DND-41 (cell line): ENCODE results near the gene POU3F1.

Experiments used
- ATAC-seq: fragments of 200-7000 bp; cut with Tn5 transposase; 3 replicates; pipeline ENCODE4 v1.9.1; 2021; ENCODE audit warnings: low read depth; ENCODE audit not compliant: insufficient read depth
- DNase-seq: peaks from one replicate; pipeline ENCODE4 v3.0.0-alpha.2; 2020
- H2AFZ ChIP-seq: 2 replicates; pipeline ENCODE4 v1.6.0; 2012; ENCODE audit warnings: low read depth, low read length
- H3K27ac ChIP-seq: 2 replicates; pipeline ENCODE4 v1.5.1; 2012; ENCODE audit warnings: low read length, inconsistent platforms
- H3K27me3 ChIP-seq: fragments of 200-600 bp; sonication (generic); 2 replicates; pipeline ENCODE4 v1.6.0; 2012; ENCODE audit warnings: low read length, mild to moderate bottlenecking, inconsistent platforms; ENCODE audit not compliant: insufficient read depth, poor library complexity
- H3K36me3 ChIP-seq: 2 replicates; pipeline ENCODE4 v1.5.1; 2012; ENCODE audit warnings: low read length, inconsistent platforms; ENCODE audit not compliant: insufficient read depth
- H3K4me1 ChIP-seq: 2 replicates; pipeline ENCODE4 v1.5.1; 2012; ENCODE audit warnings: mild to moderate bottlenecking, low read length; ENCODE audit not compliant: insufficient read depth
- H3K4me2 ChIP-seq: 2 replicates; pipeline ENCODE4 v1.6.0; 2012; ENCODE audit warnings: mild to moderate bottlenecking, moderate library complexity, low read length, inconsistent platforms; ENCODE audit not compliant: insufficient read depth
- H3K4me3 ChIP-seq, 2 experiments: fragments of 200-600 bp in 1 of 2; shearing (Covaris generic) in 1 of 2; 2 replicates each; pipeline ENCODE4 v1.5.1; 2012 to 2016; ENCODE audit warnings: inconsistent platforms in 2 of 2, low read length in 2 of 2, mild to moderate bottlenecking in 2 of 2, low read depth in 1 of 2, moderate library complexity in 1 of 2
- H3K79me2 ChIP-seq: 2 replicates; pipeline ENCODE4 v1.6.0; 2012; ENCODE audit warnings: low read length, inconsistent platforms; ENCODE audit not compliant: insufficient read depth
- H3K9ac ChIP-seq: 2 replicates; pipeline ENCODE4 v1.6.0; 2012; ENCODE audit warnings: low read depth, mild to moderate bottlenecking, inconsistent platforms, low read length, moderate library complexity
- H3K9me3 ChIP-seq: 2 replicates; pipeline ENCODE4 v1.5.1; 2012; ENCODE audit warnings: low read length, moderate library complexity, mild to moderate bottlenecking, inconsistent platforms; ENCODE audit not compliant: insufficient read depth, severe bottlenecking
- H4K20me1 ChIP-seq: 2 replicates; pipeline ENCODE4 v1.6.0; 2012; ENCODE audit warnings: low read length; ENCODE audit not compliant: insufficient read depth
- CTCF ChIP-seq: IDR thresholded peaks from 2 replicates; pipeline ENCODE4 v1.5.1; 2012; ENCODE audit warnings: borderline replicate concordance, low read length, moderate library complexity, mild to moderate bottlenecking; ENCODE audit not compliant: poor library complexity, severe bottlenecking; ENCODE audit errors: extremely low read depth
- EZH2 ChIP-seq: IDR thresholded peaks from 3 replicates; pipeline ENCODE4 v1.6.1; 2012; ENCODE audit warnings: borderline replicate concordance, low read depth, mild to moderate bottlenecking, moderate library complexity, low read length, inconsistent platforms; ENCODE audit not compliant: severe bottlenecking

Gene POU3F1

GRCh38 chr1:38064197-38064903, 17.8 kb upstream of the POU3F1 start:
- Histone ChIP-seq H4K20me1 (peaks cover 2% of the 10 kb centered on the region), H3K4me3 (no peak overlapping the region), H2AFZ (no peak overlapping the region), H3K9me3 (no peaks in the 10 kb centered on the region), H3K79me2 (no peaks in the 10 kb centered on the region), H3K9ac (no peak overlapping the region), H3K27ac (no peak overlapping the region), H3K36me3 (no peaks in the 10 kb centered on the region), H3K4me1 (no peaks in the 10 kb centered on the region), H3K4me2 (no peak overlapping the region), H3K27me3 (peaks cover 12% of the 10 kb centered on the region)
- no peak for TF ChIP-seq EZH2
- TF ChIP-seq CTCF = no peak
- ATAC-seq = no peak
- DNase-seq = no peak

- Histone ChIP-seq H3K27ac (no peak overlapping the region), H3K4me3 (no peak overlapping the region), H3K79me2 (no peaks in the 10 kb centered on the region), H4K20me1 (peaks cover 2% of the 10 kb centered on the region), H3K9me3 (no peaks in the 10 kb centered on the region), H3K9ac (no peak overlapping the region), H3K4me2 (no peak overlapping the region), H2AFZ (no peak overlapping the region), H3K36me3 (no peaks in the 10 kb centered on the region), H3K27me3 (peaks cover 14% of the 10 kb centered on the region), H3K4me1 (no peaks in the 10 kb centered on the region)
- TF ChIP-seq EZH2 (no peak), CTCF (no peak)
- no peak for ATAC-seq
- DNase-seq = no peak
These were observed 17.0 kb upstream of the POU3F1 start for GRCh38 chr1:38063616-38064015.

GRCh38 chr1:38062361-38063288, 16.0 kb upstream of the POU3F1 start:
- TF ChIP-seq CTCF (no peak), EZH2 (no peak)
- H3K36me3 ChIP-seq = no peaks in the 10 kb centered on the region
- H3K27ac ChIP-seq = no peak overlapping the region
- no peaks in the 10 kb centered on the region for H3K4me1 ChIP-seq
- peaks cover 15% of the 10 kb centered on the region for H3K27me3 ChIP-seq
- no peaks in the 10 kb centered on the region for H3K79me2 ChIP-seq
- no peak overlapping the region for H3K4me2 ChIP-seq
- no peak overlapping the region for H2AFZ ChIP-seq
- ATAC-seq (no peak), DNase-seq (no peak)
- no peaks in the 10 kb centered on the region for H3K9me3 ChIP-seq
- no peak overlapping the region for H3K4me3 ChIP-seq
- peaks cover 2% of the 10 kb centered on the region for H4K20me1 ChIP-seq
- H3K9ac ChIP-seq = no peak overlapping the region
